Testis (tissue), 2 donors: ENCODE results near the gene PRKAG2.

Experiments used
- POLR2A ChIP-seq: fragments of 450-650 bp; IDR thresholded peaks from one replicate; pipeline ENCODE4 v1.6.1; 2017; ENCODE audit warnings: antibody characterized with exemption, mild to moderate bottlenecking, moderate library complexity
- TF ChIP-seq, protein P1 (sequence below), 3 experiments: fragments of 450-650 bp in 2 of 3; fragments of 200-600 bp in 1 of 3; sonication (generic) in 1 of 3; IDR thresholded peaks; one replicate each; pipeline ENCODE4 v1.5.1; 2016 to 2019; ENCODE audit warnings: antibody characterized with exemption in 3 of 3, mild to moderate bottlenecking in 2 of 3, moderate library complexity in 1 of 3

- TF ChIP-seq, protein P1, sequence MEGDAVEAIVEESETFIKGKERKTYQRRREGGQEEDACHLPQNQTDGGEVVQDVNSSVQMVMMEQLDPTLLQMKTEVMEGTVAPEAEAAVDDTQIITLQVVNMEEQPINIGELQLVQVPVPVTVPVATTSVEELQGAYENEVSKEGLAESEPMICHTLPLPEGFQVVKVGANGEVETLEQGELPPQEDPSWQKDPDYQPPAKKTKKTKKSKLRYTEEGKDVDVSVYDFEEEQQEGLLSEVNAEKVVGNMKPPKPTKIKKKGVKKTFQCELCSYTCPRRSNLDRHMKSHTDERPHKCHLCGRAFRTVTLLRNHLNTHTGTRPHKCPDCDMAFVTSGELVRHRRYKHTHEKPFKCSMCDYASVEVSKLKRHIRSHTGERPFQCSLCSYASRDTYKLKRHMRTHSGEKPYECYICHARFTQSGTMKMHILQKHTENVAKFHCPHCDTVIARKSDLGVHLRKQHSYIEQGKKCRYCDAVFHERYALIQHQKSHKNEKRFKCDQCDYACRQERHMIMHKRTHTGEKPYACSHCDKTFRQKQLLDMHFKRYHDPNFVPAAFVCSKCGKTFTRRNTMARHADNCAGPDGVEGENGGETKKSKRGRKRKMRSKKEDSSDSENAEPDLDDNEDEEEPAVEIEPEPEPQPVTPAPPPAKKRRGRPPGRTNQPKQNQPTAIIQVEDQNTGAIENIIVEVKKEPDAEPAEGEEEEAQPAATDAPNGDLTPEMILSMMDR (IDR thresholded peaks at IDR 0.05): no peak
- no peak for TF ChIP-seq POLR2A
These were observed 144.6 kb downstream of the PRKAG2 start for GRCh38 chr7:151732292-151732691.
